Stimulated activated CD8-positive, alpha-beta memory T cell treated with anti-CD3 and anti-CD28 coated beads, Interleukin-2, amount 100 ng/mL, for 48 hours (primary cell): Measurements from ENCODE around the gene FCAR.
"Not testable (repeated sequence)": the region's sequence is repeated elsewhere in the genome, so short reads cannot be mapped to it uniquely, and the experiment has no call there.

Source experiments
- DNase-seq, 2 donors: peaks; one replicate each; pipeline ENCODE4 v3.0.0-alpha.2; 2020; ENCODE audit warnings: low read depth in 2 of 2

The FCAR gene

DNA sequence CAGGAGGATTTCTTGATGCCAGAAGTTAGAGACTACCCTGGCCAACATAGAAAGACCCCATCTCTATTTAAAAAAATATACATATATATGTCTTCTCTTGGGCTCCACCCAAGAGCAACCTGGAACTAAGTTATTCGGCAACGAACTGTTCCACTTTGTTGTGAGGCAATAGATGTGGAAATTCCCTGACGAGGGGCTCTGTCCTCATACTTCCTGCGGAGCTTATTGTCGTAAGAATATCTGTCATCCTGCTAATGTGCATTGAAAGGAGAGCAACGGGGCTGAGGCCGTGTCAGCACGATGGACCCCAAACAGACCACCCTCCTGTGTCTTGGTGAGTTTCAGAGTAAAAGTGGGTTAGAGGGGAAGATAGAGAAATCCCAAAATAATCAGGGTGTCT, at the start of gene FCAR:
Gene FCAR, plus strand, starts transcription at position 246 of the 400 bp plus-strand sequence. Its CDS starts 55 bp downstream, at position 301.
- no peak for DNase-seq

DNA sequence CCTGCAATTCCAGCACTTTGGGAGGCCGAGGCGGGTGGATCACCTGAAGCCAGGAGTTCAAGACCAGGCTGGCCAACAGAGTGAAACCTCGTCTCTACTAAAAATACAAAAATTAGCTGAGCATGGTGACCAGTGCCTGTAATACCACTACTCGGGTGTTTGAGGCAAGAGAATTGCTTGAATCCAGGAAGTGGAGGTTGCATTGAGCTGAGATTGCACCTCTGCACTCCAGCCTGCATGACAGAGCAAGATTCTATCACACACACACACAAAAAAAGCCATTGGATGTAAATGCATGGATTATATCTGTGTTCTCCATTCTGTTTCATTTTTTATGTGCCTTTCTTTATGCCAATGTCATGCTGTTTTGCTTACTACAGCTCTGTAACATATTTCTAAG, 49.6 kb upstream of the FCAR start:
- not testable (repeated sequence) for DNase-seq

DNA sequence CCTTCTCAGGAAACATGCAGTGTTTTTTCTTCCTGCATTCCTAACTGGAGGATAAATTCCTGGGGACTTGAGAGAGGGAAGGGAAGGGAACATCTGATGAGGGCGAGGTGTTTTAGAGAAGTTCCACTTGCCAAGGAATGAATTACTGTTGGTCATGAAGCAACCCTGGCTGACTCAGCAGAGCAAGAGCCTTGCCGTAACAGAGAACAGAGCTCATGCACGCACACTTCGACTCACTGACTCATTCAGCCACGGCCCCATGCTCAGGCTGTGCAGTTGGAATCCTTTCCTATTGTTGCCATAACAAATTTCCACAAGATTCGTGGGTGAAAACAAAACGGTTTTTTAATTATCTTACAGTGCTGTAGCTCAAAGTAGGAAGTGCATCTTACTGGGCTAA, 48.7 kb upstream of the FCAR start:
- DNase-seq: not testable (repeated sequence)

DNA sequence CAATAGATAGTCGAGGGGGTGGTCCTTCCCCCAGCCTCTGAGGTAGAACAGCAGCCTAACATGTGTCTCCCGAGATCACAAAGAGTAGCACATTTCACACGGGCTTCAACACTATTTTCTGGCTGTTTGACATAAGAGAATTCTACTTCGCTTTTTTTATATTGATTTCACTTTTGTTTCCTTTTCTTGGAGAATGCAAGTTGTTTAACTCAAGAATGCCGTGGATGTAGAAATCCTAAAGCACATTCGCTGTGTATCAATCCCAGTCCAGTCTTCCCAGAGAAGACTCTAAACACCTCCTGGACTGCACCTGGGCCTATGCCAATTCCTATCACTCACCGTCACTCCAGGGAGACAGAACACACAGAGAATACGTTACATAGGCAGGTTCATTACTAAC, 46.0 kb upstream of the FCAR start:
- DNase-seq: not testable (repeated sequence)

DNA sequence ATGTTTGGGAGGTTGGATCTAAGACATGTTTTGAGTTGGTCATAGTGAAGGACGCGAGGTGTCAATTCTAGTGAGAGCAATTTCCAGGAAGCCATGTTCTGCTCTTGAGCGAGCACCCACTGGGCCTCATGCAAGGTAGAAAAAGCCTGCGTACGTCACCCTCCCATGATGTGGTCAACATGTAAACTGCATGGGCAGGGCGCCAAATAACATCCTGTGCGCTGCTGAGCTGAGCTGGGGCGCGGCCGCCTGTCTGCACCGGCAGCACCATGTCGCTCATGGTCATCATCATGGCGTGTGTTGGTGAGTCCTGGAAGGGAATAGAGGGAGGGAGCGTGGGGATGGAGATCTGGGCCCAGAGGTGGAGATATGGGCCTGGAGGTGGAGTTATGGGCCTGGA, 41.5 kb upstream of the FCAR start, which contains the start of gene KIR2DS4:
Gene KIR2DS4, plus strand, starts transcription at position 181 of the 400 bp plus-strand sequence.
- not testable (repeated sequence) for DNase-seq

DNA sequence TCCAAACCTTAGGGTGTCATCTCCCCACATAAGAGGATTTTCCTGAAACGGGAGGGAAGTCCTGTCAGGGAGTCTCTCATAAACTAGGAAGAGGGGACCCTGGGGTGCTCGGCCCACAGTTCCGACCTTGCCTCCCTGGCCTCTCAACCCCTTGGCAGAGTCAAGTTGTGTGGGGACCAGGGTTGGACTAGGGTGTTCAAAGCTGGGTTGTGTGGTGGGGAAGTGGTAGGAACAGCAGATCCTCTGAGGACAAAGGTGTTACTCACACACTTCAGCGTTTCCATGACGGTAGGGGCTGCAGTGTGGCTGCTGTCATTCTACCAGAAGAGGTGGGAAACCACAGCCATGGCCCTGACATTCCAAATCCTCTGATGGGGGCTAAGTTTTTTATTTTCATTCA, 38.9 kb upstream of the FCAR start:
- DNase-seq: not testable (repeated sequence)

DNA sequence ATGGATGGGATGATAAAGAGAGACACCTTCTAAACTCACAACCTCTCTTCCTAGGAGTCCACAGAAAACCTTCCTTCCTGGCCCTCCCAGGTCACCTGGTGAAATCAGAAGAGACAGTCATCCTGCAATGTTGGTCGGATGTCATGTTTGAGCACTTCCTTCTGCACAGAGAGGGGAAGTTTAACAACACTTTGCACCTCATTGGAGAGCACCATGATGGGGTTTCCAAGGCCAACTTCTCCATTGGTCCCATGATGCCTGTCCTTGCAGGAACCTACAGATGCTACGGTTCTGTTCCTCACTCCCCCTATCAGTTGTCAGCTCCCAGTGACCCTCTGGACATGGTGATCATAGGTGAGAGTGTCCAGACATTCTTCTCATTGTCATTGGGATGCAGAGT, 36.5 kb upstream of the FCAR start:
- DNase-seq: not testable (repeated sequence)

DNA sequence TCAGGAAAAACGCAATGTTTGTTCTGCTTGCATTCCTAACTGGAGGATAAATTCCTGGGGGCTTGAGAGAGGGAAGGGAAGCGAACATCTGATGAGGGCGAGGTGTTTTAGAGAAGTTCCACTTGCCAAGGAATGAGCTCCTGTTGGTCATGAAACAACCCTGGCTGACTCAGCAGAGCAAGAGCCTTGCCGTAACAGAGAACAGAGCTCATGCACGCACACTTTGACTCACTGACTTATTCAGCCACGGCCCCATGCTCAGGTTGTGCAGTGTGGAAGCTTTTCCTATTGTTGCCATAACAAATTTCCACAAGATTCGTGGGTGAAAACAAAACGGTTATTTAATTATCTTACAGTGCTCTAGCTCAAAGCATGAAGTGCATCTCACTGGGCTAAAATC, 30.9 kb upstream of the FCAR start:
- DNase-seq: not testable (repeated sequence)

DNA sequence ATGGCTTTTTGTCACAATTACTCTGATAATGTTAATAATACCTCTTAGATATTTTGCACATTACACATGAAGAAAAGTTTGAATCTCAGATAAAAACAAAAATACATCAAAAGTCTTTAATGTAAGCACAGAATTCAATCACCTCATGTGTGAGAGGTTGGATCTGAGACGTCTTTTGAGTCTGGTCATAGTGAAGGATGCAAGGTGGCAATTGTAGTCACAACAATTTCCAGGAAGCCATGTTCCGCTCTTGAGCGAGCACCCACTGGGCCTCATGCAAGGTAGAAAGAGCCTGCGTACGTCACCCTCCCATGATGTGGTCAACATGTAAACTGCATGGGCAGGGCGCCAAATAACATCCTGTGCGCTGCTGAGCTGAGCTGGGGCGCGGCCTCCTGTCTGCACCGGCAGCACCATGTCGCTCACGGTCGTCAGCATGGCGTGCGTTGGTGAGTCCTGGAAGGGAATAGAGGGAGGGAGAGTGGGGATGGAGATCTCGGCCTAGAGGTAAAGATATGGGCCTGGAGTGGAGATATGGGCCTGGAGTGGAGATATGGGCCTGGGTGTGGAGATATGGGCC, 23.9 kb upstream of the FCAR start, which contains the start of gene KIR3DL2:
Gene KIR3DL2, plus strand, starts transcription at position 383 of the 580 bp plus-strand sequence. Its CDS starts 33 bp downstream, at position 416.
- not testable (repeated sequence) for DNase-seq

DNA sequence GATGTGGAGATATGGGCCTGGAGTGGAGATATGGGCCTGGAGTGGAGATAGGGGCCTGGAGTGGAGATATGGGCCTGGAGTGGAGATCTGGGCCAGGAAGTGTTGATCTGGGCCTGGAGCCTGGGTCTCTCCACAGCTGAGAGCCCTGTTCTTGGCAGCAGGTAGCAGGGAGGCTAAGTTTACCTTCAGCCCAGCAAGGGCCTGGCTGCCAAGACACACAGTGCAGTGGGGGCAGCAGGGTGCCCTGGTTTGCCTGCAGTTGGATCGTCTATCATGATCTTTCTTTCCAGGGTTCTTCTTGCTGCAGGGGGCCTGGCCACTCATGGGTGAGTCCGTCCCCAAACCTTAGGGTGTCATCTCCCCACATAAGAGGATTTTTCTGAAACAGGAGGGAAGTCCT, 23.1 kb upstream of the FCAR start:
- DNase-seq: no peak

DNA sequence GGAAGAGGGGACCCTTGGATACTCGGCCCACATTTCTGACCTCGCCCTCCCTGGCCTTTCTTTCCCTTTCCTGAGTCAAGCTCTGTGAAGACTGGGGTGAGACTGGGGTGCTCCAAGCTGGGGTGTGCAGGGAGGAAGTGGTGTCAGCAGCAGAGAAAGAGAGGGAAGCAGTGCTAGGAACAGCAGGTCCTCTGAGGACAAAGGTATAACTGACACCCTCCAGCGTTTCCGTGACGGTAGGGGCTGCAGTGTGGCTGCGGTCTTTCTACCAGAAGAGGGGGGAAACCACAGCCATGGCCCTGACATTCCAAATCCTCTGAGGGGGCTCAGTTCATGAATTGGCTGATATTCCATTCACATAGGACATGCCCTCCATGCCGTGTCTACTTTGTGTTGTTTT, 22.7 kb upstream of the FCAR start:
- no peak for DNase-seq

DNA sequence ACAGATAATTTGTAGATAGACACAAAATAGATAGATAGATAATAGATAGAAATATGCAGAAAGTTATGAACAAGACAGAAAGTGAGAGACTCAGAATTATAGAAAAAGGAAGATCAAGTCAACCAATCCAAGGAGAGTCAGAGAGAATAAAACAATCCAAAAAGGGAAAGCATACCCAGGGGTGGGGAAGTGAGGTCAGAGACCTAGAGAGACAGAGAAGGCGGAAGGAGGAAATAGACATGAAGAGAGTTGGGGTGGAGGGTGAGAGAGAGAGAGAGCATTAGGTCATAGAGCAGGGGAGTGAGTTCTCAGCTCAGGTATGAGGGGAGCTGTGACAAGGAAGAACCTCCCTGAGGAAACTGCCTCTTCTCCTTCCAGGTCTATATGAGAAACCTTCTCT, 18.8 kb upstream of the FCAR start:
- DNase-seq: not testable (repeated sequence)

DNA sequence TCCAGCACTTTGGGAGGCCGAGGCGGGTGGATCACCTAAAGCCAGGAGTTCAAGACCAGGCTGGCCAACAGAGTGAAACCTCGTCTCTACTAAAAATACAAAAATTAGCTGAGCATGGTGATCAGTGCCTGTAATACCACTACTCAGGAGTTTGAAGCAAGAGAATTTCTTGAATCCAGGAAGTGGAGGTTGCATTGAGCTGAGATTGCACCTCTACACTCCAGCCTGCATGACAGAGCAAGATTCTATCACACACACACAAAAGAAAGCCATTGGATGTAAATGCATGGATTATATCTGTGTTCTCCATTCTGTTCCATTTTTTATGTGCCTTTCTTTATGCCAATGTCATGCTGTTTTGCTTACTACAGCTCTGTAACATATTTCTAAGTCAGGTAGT, 15.6 kb upstream of the FCAR start:
- not testable (repeated sequence) for DNase-seq

DNA sequence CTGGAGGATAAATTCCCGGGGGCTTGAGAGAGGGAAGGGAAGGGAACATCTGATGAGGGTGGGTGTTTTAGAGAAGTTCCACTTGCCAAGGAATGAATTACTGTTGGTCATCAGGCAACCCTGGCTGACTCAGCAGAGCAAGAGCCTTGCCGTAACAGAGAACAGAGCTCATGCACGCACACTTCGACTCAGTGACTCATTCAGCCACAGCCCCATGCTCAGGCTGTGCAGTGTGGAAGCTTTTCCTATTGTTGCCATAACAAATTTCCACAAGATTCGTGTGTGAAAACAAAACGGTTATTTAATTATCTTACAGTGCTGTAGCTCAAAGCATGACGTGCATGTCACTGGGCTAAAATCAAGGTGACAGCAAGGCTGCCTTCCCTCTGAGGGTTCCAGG, 14.6 kb upstream of the FCAR start:
- not testable (repeated sequence) for DNase-seq

DNA sequence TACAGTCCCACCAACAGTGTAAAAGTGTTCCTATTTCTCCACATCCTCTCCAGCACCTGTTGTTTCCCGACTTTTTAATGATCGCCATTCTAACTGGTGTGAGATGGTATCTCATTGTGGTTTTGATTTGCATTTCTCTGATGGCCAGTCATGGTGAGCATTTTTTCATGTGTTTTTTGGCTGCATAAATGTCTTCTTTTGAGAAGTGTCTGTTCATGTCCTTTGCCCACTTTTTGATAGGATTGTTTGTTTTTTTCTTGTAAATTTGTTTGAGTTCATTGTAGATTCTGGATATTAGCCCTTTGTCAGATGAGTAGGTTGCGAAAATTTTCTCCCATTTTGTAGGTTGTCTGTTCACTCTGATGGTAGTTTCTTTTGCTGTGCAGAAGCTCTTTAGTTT, 10.6 kb upstream of the FCAR start:
- DNase-seq: not testable (repeated sequence)

DNA sequence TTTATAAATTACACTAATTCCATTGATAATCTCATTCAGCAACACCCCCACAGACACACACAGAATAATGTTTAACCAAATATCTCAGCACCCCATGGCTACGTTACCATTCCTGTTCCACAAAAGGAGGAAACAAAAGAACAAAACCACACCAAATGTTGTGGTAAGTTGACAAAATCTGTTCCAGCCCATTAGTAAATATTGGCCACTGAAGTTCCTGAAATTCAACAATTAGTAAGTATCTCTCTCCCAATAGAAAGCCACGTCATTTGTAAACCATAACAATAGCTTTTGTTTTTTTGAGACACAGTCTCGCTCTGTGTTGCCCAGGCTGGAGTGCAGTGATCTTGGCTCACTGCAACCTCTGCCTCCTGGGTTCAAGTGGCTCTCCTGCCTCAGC, 2.3 kb upstream of the FCAR start:
- DNase-seq: no peak

DNA sequence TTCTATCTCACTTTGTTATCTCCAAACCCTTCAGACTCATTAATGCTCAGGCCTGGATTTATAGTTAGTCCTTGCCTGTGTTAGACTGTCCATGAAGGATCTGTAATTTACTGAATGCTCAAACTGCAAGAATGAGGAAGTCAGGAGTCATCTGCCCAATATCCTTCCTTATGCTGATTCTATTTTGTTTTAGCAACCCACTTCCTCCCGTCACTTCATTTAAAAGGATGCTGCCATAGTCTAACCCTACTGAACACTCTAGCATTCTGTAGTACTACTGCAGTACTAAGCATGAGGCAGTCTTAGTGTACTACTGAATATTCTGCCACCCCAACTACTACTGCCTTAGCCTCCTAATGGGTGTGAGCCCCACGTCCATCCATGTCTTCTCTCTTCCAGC, 1.5 kb downstream of the FCAR start:
- no peak for DNase-seq

DNA sequence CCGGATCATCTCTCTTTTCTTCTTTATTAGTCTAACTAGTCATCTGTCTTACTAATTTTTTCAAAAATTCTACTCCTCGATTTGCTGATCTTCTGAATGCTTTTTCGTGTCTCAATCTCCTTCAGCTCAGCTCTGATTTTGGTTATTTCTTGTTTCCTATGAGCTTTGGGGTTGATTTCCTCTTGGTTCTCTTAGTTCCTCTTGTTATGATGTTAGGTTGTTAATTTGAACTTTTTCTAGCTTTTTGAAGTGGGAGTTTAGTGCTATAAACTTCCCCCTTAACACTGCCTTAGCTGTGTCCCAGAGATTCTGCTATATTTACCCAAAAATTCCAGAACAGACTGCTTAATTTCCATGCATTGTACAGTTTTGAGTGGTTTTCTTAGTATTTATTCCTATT, 3.4 kb downstream of the FCAR start:
- no peak for DNase-seq

DNA sequence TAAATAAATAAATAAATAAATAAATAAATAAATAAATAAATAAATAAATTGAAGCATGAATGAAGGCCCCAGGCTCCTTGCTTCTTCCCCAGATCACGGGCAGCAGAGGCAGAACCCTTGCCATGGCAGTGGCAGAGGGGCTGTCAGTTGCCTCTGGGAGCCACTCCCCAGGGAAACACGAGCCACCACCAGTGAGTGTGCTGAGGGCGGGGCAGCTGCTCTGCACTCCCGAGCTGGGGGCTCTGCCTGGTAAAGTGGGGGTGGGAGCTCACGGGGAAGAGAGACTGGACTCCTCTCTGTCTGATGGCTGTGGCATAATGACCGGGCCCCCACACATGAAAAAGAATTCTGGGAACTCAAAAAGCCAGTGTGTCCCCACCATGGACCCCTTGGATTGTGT, 7.8 kb downstream of the FCAR start:
- no peak for DNase-seq

DNA sequence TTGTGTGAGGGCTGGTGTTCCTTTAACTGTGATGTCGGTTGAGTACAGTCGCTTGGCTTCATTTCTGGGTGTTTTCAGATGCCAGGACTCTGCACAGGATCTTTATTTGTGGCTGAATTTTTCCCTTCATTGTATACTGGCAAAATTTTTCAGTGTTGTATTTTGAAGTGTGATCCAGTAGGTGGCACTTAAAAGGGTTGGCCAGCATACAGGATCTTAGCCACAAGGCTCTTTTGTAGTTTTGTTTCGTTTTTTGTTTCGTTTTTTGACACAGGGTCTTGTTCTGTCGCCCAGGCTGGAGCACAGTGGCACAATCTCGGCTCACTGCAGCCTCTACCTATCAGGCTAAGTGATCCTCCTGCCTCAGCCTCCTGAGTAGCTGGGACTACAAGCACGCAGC, 8.7 kb downstream of the FCAR start:
- DNase-seq: no peak

DNA sequence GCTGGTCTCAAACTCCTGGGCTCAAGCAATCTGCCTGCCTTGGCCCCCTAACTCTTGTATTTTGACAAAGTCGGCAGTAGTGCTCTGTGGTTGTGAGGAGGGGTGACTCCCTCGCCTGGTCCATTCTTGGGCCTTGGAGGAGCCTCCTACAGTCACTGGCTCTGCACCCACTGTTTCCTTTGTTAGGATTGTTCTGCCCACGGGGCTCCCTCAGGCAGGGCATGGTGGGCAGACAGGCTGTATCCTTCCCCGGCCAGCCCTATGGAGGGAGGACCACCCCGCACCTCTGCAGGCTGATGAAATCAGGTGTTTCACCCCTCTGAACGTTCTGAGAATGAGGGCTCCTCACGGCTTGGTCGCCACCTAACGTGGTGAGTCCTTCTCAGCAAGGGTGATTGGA, 9.2 kb downstream of the FCAR start:
- no peak for DNase-seq

DNA sequence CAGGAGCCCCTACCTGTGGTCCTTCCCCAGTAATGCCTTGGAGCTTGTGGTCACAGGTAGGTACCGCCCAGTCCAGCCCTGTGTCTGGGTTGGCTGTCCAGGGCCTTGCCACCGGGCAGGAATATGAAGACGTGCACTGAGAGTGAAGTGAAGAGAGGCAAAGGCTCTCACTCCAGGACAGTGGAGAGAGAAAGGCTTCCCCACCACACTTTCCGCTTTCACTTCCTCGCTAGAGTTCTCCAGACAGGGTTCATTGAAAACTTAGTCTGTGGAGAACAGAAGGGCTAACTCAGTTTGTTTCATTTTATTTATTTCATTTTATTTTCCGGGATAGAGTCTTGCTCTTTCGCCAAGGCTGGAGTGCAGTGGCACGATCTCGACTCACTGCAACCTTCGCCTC, 14.2 kb downstream of the FCAR start:
- no peak for DNase-seq

DNA sequence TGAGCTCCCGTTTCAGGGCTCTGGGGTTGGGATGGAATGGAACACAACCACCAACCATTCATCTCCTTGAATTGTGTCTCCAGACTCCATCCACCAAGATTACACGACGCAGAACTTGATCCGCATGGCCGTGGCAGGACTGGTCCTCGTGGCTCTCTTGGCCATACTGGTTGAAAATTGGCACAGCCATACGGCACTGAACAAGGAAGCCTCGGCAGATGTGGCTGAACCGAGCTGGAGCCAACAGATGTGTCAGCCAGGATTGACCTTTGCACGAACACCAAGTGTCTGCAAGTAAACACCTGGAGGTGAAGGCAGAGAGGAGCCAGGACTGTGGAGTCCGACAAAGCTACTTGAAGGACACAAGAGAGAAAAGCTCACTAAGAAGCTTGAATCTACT, 15.5 kb downstream of the FCAR start:
- DNase-seq: no peak

DNA sequence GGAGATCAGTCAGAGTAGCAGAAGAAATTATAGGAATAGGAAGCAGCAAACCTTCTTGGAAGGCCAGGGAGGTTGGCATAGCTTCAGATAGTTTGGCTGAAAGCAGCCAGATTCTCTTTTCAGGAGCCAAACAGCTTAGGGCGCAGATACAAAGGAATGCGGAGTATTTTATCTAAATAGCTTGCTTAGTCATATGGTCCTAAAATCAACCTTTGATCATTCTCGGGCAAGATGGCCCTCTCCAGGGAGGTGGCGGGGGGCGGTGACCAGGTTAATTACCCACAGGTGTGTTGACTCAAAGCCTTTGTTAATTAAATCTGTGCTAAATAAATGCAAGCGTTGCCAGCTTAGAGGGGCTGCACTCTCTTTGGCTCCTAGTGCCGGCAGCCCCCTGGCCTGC, 19.4 kb downstream of the FCAR start:
- no peak for DNase-seq
